HEK293 (cell line): ENCODE results near the gene DIRAS1.

Experiments
- GLIS1 ChIP-seq: fragments of 450-650 bp; formaldehyde crosslinking; IDR thresholded peaks from 2 replicates; pipeline ENCODE4 v1.5.1; 2016; ENCODE audit warnings: missing biosample characterization, missing genetic modification characterization
- KLF1 ChIP-seq: fragments of 450-650 bp; formaldehyde crosslinking; IDR thresholded peaks from 2 replicates; pipeline ENCODE4 v1.5.1; 2016; ENCODE audit warnings: missing biosample characterization, missing genetic modification characterization
- SCRT2 ChIP-seq: fragments of 450-650 bp; formaldehyde crosslinking; IDR thresholded peaks from 2 replicates; pipeline ENCODE4 v1.5.1; 2016; ENCODE audit warnings: missing biosample characterization, missing genetic modification characterization
- SP2 ChIP-seq: fragments of 450-650 bp; formaldehyde crosslinking; IDR thresholded peaks from 2 replicates; pipeline ENCODE4 v1.5.1; 2016; ENCODE audit warnings: missing biosample characterization, missing genetic modification characterization
- SP7 ChIP-seq: fragments of 450-650 bp; formaldehyde crosslinking; IDR thresholded peaks from 2 replicates; pipeline ENCODE4 v1.5.1; 2016; ENCODE audit warnings: missing biosample characterization, missing genetic modification characterization
- TRIM28 ChIP-seq: IDR thresholded peaks from 2 replicates; pipeline ENCODE4 v1.6.1; 2011; ENCODE audit warnings: low read length, control low read depth, borderline replicate concordance
- ZBTB17 ChIP-seq: fragments of 450-650 bp; formaldehyde crosslinking; IDR thresholded peaks from 2 replicates; pipeline ENCODE4 v1.5.1; 2016; ENCODE audit warnings: missing biosample characterization, missing genetic modification characterization
- ZBTB7A ChIP-seq: fragments of 450-650 bp; formaldehyde crosslinking; IDR thresholded peaks from 2 replicates; pipeline ENCODE4 v1.5.1; 2016; ENCODE audit warnings: low read depth, missing biosample characterization, missing genetic modification characterization
- ZFHX2 ChIP-seq: fragments of 450-650 bp; formaldehyde crosslinking; conservative IDR thresholded peaks from 2 replicates; pipeline ENCODE4 v1.5.1; 2016; ENCODE audit warnings: missing biosample characterization, missing genetic modification characterization
- ZFP69B ChIP-seq: fragments of 450-650 bp; formaldehyde crosslinking; IDR thresholded peaks from 2 replicates; pipeline ENCODE4 v1.5.1; 2016; ENCODE audit warnings: missing biosample characterization, missing genetic modification characterization
- ZNF114 ChIP-seq: fragments of 450-650 bp; formaldehyde crosslinking; IDR thresholded peaks from 2 replicates; pipeline ENCODE4 v1.5.0; 2017; ENCODE audit warnings: missing biosample characterization, missing genetic modification characterization
- ZNF140 ChIP-seq: fragments of 450-650 bp; formaldehyde crosslinking; IDR thresholded peaks from 2 replicates; pipeline ENCODE4 v1.5.1; 2016; ENCODE audit warnings: missing biosample characterization, missing genetic modification characterization
- ZNF324 ChIP-seq: fragments of 450-650 bp; formaldehyde crosslinking; IDR thresholded peaks from 2 replicates; pipeline ENCODE4 v1.5.1; 2016; ENCODE audit warnings: missing biosample characterization, missing genetic modification characterization
- ZNF335 ChIP-seq: fragments of 450-650 bp; formaldehyde crosslinking; conservative IDR thresholded peaks from 2 replicates; pipeline ENCODE4 v1.5.1; 2016; ENCODE audit warnings: missing biosample characterization, missing genetic modification characterization
- ZNF341 ChIP-seq: fragments of 450-650 bp; formaldehyde crosslinking; IDR thresholded peaks from 2 replicates; pipeline ENCODE4; 2016; ENCODE audit warnings: low read depth, missing biosample characterization, missing genetic modification characterization
- ZNF354C ChIP-seq: fragments of 450-650 bp; formaldehyde crosslinking; IDR thresholded peaks from 2 replicates; pipeline ENCODE4 v1.5.1; 2016; ENCODE audit warnings: missing biosample characterization, missing genetic modification characterization, low read depth, borderline replicate concordance
- ZNF394 ChIP-seq: fragments of 450-650 bp; formaldehyde crosslinking; IDR thresholded peaks from 2 replicates; pipeline ENCODE4 v1.5.1; 2016; ENCODE audit warnings: missing biosample characterization, missing genetic modification characterization, mild to moderate bottlenecking, moderate library complexity, borderline replicate concordance
- ZNF501 ChIP-seq: fragments of 450-650 bp; formaldehyde crosslinking; IDR thresholded peaks from 2 replicates; pipeline ENCODE4 v1.5.1; 2016; ENCODE audit warnings: missing biosample characterization, missing genetic modification characterization
- ZNF548 ChIP-seq: fragments of 450-650 bp; formaldehyde crosslinking; IDR thresholded peaks from 2 replicates; pipeline ENCODE4 v1.5.1; 2016; ENCODE audit warnings: missing biosample characterization, missing genetic modification characterization
- ZNF558 ChIP-seq: fragments of 450-650 bp; formaldehyde crosslinking; IDR thresholded peaks from 2 replicates; pipeline ENCODE4 v1.5.1; 2016; ENCODE audit warnings: missing biosample characterization, missing genetic modification characterization
- ZNF561 ChIP-seq: fragments of 450-650 bp; IDR thresholded peaks from 2 replicates; pipeline ENCODE4 v1.5.1; 2018; ENCODE audit warnings: missing biosample characterization, missing genetic modification characterization, borderline replicate concordance
- ZNF580 ChIP-seq: fragments of 450-650 bp; formaldehyde crosslinking; IDR thresholded peaks from 2 replicates; pipeline ENCODE4 v1.5.1; 2016; ENCODE audit warnings: missing biosample characterization, missing genetic modification characterization
- ZNF654 ChIP-seq: fragments of 450-650 bp; formaldehyde crosslinking; IDR thresholded peaks from 2 replicates; pipeline ENCODE4 v1.5.1; 2016; ENCODE audit warnings: low read depth, missing biosample characterization, missing genetic modification characterization
- ZNF660 ChIP-seq: fragments of 450-650 bp; IDR thresholded peaks from 2 replicates; pipeline ENCODE4 v1.5.1; 2018; ENCODE audit warnings: missing biosample characterization, mild to moderate bottlenecking, missing genetic modification characterization
- ZNF664 ChIP-seq: fragments of 450-650 bp; formaldehyde crosslinking; IDR thresholded peaks from 2 replicates; pipeline ENCODE4 v1.5.1; 2016; ENCODE audit warnings: missing biosample characterization, missing genetic modification characterization
- ZNF776 ChIP-seq: fragments of 450-650 bp; formaldehyde crosslinking; IDR thresholded peaks from 2 replicates; pipeline ENCODE4 v1.5.0; 2017; ENCODE audit warnings: missing biosample characterization, missing genetic modification characterization, borderline replicate concordance
- ZNF843 ChIP-seq: fragments of 450-650 bp; formaldehyde crosslinking; IDR thresholded peaks from 2 replicates; pipeline ENCODE4 v1.5.1; 2016; ENCODE audit warnings: missing biosample characterization, missing genetic modification characterization
- ZSCAN30 ChIP-seq: fragments of 450-650 bp; IDR thresholded peaks from 2 replicates; pipeline ENCODE4 v1.5.1; 2018; ENCODE audit warnings: missing biosample characterization, mild to moderate bottlenecking, missing genetic modification characterization, moderate library complexity
- TF ChIP-seq, protein P1 (sequence below): fragments of 450-650 bp; formaldehyde crosslinking; IDR thresholded peaks from 2 replicates; pipeline ENCODE4 v1.5.1; 2016; ENCODE audit warnings: missing biosample characterization, missing genetic modification characterization
- TF ChIP-seq, protein P2 (sequence below): fragments of 450-650 bp; formaldehyde crosslinking; IDR thresholded peaks from 2 replicates; pipeline ENCODE4 v1.5.1; 2016; ENCODE audit warnings: missing biosample characterization, missing genetic modification characterization
- TF ChIP-seq, protein P3 (sequence below): fragments of 450-650 bp; formaldehyde crosslinking; IDR thresholded peaks from 2 replicates; pipeline ENCODE4 v1.5.1; 2016; ENCODE audit warnings: missing biosample characterization, missing genetic modification characterization
- TF ChIP-seq, protein P4 (sequence below): fragments of 450-650 bp; formaldehyde crosslinking; optimal IDR thresholded peaks from 2 replicates; pipeline ENCODE3; 2016; ENCODE audit warnings: missing biosample characterization, mild to moderate bottlenecking, missing genetic modification characterization

DIRAS1 gene

GRCh38 chr19:2739602-2740313 is 18.6 kb upstream of the DIRAS1 start, which contains the start of gene SLC39A3 (continued):
- TF ChIP-seq ZNF501 (tag by site-specific recombination) (peak; percentile 73), ZNF354C (tag by site-specific recombination) (no peak), ZFP69B (tag by site-specific recombination) (peak; percentile 85), SP7 (tag by site-specific recombination) (peak; percentile 89), ZNF394 (tag by site-specific recombination) (peak; percentile 81), ZNF558 (tag by site-specific recombination) (no peak), SCRT2 (no peak; the same call in 1 of the 2 replicates), ZNF664 (tag by site-specific recombination) (0 out of 2 replicates have a peak, but pooled peaks have one; percentile 19), ZNF548 (tag by site-specific recombination) (no peak), ZNF341 (tag by site-specific recombination) (peak; percentile 36; the same call in 1 of the 2 replicates), ZFHX2 (tag by site-specific recombination) (0 out of 2 replicates have a peak, but pooled peaks have one; percentile 16), ZBTB7A (tag by site-specific recombination) (peak; percentile 94), ZSCAN30 (tag by site-specific recombination) (peak; percentile 99), SP2 (peak; percentile 93), TRIM28 (peak; percentile 60; the same call in 1 of the 2 replicates), ZNF776 (tag by site-specific recombination) (no peak), ZNF580 (tag by site-specific recombination) (peak; percentile 97), GLIS1 (peak; percentile 81), ZNF561 (tag by site-specific recombination) (peak; percentile 83; the same call in 1 of the 2 replicates), KLF1 (tag by site-specific recombination) (peak; percentile 27), ZNF114 (tag by site-specific recombination) (no peak), ZBTB17 (tag by site-specific recombination) (peak; percentile 67), ZNF660 (peak; percentile 98), ZNF140 (no peak), ZNF654 (peak; percentile 16; the same call in 1 of the 2 replicates), ZNF324 (tag by site-specific recombination) (peak; percentile 96), ZNF843 (tag by site-specific recombination) (peak; percentile 58; the same call in 1 of the 2 replicates), ZNF335 (tag by site-specific recombination) (peak; percentile 82)
- TF ChIP-seq, protein P1, sequence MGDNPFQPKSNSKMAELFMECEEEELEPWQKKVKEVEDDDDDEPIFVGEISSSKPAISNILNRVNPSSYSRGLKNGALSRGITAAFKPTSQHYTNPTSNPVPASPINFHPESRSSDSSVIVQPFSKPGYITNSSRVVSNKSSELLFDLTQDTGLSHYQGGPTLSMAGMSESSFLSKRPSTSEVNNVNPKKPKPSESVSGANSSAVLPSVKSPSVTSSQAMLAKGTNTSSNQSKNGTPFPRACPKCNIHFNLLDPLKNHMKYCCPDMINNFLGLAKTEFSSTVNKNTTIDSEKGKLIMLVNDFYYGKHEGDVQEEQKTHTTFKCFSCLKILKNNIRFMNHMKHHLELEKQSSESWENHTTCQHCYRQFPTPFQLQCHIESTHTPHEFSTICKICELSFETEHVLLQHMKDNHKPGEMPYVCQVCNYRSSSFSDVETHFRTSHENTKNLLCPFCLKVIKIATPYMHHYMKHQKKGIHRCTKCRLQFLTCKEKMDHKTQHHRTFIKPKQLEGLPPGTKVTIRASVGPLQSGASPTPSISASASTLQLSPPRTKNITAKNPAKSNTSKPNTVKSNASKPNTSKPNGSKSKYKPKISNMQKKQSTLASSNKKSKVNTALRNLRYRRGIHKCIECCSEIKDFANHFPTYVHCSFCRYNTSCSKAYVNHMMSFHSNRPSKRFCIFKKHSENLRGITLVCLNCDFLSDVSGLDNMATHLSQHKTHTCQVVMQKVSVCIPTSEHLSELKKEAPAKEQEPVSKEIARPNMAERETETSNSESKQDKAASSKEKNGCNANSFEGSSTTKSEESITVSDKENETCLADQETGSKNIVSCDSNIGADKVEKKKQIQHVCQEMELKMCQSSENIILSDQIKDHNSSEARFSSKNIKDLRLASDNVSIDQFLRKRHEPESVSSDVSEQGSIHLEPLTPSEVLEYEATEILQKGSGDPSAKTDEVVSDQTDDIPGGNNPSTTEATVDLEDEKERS (tag by site-specific recombination): peak; percentile 37; the same call in 1 of the 2 replicates
- TF ChIP-seq, protein P2, sequence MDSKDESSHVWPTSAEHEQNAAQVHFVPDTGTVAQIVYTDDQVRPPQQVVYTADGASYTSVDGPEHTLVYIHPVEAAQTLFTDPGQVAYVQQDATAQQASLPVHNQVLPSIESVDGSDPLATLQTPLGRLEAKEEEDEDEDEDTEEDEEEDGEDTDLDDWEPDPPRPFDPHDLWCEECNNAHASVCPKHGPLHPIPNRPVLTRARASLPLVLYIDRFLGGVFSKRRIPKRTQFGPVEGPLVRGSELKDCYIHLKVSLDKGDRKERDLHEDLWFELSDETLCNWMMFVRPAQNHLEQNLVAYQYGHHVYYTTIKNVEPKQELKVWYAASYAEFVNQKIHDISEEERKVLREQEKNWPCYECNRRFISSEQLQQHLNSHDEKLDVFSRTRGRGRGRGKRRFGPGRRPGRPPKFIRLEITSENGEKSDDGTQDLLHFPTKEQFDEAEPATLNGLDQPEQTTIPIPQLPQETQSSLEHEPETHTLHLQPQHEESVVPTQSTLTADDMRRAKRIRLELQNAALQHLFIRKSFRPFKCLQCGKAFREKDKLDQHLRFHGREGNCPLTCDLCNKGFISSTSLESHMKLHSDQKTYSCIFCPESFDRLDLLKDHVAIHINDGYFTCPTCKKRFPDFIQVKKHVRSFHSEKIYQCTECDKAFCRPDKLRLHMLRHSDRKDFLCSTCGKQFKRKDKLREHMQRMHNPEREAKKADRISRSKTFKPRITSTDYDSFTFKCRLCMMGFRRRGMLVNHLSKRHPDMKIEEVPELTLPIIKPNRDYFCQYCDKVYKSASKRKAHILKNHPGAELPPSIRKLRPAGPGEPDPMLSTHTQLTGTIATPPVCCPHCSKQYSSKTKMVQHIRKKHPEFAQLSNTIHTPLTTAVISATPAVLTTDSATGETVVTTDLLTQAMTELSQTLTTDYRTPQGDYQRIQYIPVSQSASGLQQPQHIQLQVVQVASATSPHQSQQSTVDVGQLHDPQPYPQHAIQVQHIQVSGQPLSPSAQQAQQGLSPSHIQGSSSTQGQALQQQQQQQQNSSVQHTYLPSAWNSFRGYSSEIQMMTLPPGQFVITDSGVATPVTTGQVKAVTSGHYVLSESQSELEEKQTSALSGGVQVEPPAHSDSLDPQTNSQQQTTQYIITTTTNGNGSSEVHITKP: 0 out of 2 replicates have a peak, but pooled peaks have one; percentile 22
- TF ChIP-seq, protein P3, sequence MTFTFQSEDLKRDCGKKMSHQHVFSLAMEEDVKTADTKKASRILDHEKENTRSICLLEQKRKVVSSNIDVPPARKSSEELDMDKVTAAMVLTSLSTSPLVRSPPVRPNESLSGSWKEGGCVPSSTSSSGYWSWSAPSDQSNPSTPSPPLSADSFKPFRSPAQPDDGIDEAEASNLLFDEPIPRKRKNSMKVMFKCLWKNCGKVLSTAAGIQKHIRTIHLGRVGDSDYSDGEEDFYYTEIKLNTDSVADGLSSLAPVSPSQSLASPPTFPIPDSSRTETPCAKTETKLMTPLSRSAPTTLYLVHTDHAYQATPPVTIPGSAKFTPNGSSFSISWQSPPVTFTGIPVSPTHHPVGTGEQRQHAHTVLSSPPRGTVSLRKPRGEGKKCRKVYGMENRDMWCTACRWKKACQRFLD (tag by site-specific recombination): peak; percentile 89
- TF ChIP-seq, protein P4, sequence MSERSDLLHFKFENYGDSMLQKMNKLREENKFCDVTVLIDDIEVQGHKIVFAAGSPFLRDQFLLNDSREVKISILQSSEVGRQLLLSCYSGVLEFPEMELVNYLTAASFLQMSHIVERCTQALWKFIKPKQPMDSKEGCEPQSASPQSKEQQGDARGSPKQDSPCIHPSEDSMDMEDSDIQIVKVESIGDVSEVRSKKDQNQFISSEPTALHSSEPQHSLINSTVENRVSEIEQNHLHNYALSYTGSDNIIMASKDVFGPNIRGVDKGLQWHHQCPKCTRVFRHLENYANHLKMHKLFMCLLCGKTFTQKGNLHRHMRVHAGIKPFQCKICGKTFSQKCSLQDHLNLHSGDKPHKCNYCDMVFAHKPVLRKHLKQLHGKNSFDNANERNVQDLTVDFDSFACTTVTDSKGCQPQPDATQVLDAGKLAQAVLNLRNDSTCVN (tag by site-specific recombination): peak; percentile 72
